ENCODE data around the gene WDR35.

Gene WDR35

GRCh38 chr2:20019747-20020146, 29.8 kb upstream of the WDR35 start:
- DNase-seq (ENCODE audit: low read depth in 2 of 2): no peak
- no peak overlapping the region for H3K4me3 ChIP-seq (replicated peaks in 1 of 2; ENCODE audit: low read depth in 2 of 2, low read length in 2 of 2)
- no peak for TF ChIP-seq CTCF (IDR thresholded peaks at IDR 0.05; ENCODE audit: low read depth, low read length)

GRCh38 chr2:20018601-20019152, 28.8 kb upstream of the WDR35 start:
- TF ChIP-seq CTCF (IDR thresholded peaks at IDR 0.05; ENCODE audit: low read depth, low read length): no peak
- H3K4me3 ChIP-seq (replicated peaks in 1 of 2; ENCODE audit: low read depth in 2 of 2, low read length in 2 of 2): no peak overlapping the region
- no peak for DNase-seq (ENCODE audit: low read depth in 2 of 2)

- TF ChIP-seq CTCF (IDR thresholded peaks at IDR 0.05; ENCODE audit: low read depth, low read length): no peak
- DNase-seq (ENCODE audit: low read depth in 2 of 2): no peak
- no peak overlapping the region for H3K4me3 ChIP-seq (replicated peaks in 1 of 2; ENCODE audit: low read depth in 2 of 2, low read length in 2 of 2)
These were observed 26.4 kb upstream of the WDR35 start for GRCh38 chr2:20016346-20016745.

- no peak overlapping the region for H3K4me3 ChIP-seq (replicated peaks in 1 of 2; ENCODE audit: low read depth in 2 of 2, low read length in 2 of 2)
- peak; percentile 43 for TF ChIP-seq CTCF (IDR thresholded peaks at IDR 0.05; ENCODE audit: low read depth, low read length)
- DNase-seq (ENCODE audit: low read depth in 2 of 2): peak; percentile 78 to 80
These were observed 25.7 kb upstream of the WDR35 start for GRCh38 chr2:20015482-20016083.

GRCh38 chr2:20013126-20013849, 23.4 kb upstream of the WDR35 start:
- DNase-seq (ENCODE audit: low read depth in 2 of 2): peak in 1 of 2 donors; percentile 28
- no peak for TF ChIP-seq CTCF (IDR thresholded peaks at IDR 0.05; ENCODE audit: low read depth, low read length)
- H3K4me3 ChIP-seq (replicated peaks in 1 of 2; ENCODE audit: low read depth in 2 of 2, low read length in 2 of 2): peak overlapping the region in 1 of 2 donors; percentile 33

- TF ChIP-seq CTCF (IDR thresholded peaks at IDR 0.05; ENCODE audit: low read depth, low read length): no peak
- DNase-seq (ENCODE audit: low read depth in 2 of 2): peak; percentile 39 to 52
- peak within 1 kb of the TSS; percentile 33 to 47 for H3K4me3 ChIP-seq (replicated peaks in 1 of 2; ENCODE audit: low read depth in 2 of 2, low read length in 2 of 2)
These were observed 22.6 kb upstream of the WDR35 start, which contains the start of gene MATN3 for GRCh38 chr2:20012282-20013125. TSS of gene MATN3 (minus strand) at chr2:20012668. CDS start at chr2:20012631, 37 bp downstream.

Data from cardiac fibroblast (primary cell).